ENCODE measurements around the gene PRDM16.

Gene PRDM16

DNA sequence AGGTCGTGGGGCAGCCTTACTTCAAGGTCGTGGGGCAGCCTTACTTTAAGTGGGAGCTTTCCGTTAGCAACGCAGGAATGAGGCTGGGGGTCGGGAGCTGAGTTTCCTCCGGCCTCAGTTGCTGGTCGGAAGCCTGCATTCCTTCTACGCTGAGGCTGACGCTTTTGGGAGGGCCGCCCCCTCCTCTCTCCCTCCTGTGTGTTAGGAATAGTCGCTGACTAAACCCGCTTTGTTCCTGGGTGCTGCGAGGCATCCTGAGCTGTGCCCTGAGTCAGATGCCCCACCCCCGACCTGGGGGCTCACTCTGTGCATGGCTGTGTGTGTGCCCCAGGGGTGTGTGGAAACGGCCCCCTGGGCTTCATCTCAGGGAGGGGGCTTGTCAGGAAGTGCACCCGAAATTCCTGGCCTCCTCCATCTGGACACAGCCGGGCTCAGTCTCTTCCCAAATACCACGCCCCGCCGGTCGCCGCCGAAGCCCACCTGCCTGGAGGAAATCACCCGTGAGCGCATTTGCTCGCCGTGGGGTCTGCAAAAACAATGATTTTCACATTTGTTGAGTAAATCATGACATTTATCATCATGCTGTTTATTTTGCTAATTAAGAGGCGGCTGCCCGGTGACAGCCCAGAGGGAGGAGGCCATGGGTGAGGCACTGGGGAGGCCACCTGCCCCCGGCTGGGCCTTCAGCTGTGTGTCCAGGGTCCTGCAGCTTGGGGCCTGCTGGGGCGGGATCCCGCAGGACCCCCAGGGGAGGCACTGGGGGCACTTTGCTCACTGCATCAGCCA is 121.4 kb downstream of the PRDM16 start:
- DNase-seq, result no peak

DNA sequence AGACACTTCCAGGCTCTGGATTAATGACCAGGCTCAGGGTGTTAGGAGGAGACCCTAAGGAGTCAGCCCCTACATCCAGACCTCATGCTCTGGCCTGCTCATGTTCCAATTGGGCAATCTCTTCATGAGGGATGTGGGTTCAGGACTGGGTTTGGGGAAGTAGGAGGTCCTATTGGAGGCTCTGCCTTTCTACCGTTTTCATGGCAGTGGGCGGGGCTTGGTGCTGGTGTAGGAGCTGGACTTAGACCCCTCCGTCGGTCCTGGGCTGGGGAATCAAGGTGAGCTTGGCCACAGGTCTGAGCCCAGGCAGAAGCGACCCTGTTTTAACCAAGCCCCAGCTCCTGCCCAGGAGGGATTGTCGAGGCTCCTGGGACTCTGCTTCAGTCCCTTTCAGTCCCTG is 123.4 kb downstream of the PRDM16 start:
- no peak for DNase-seq

DNA sequence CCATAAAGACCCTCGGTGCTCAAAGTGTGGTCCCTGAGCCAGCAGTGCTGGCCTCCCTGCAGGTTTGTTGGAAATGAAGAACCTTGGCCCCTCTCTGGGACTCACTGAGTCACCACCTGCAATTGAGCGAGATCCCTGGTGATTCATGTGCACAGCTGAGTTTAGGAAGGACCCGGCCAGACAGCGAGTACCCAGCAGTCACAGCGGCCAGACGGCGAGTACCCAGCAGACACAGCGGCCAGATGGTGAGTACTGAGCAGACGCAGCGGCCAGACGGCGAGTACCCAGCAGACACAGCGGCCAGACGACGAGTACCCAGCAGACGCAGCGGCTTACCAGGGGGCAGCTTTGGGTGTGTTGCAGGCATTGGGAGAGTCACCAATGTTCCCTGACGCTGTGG is 123.8 kb downstream of the PRDM16 start:
- DNase-seq, result no peak

DNA sequence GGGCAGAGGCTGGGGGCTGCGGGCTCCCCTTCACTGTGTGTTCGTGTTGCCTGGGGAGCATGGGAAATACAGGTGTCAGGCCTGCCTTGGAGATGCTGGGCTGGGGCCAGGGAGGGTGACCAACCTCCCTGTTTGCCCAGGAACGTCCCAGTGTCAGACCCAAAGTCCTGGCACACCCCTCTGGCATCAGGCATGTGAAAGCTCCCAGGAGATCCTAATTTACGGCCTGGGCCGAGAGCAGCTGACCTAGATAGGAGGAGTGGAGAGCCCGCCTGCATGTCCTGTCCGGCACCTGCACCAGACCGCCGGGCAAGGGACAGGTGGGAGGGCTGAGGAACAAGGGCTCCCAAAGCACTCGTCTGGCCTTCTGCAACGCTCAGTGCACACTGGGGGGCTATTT is 124.8 kb downstream of the PRDM16 start:
- no peak for DNase-seq

DNA sequence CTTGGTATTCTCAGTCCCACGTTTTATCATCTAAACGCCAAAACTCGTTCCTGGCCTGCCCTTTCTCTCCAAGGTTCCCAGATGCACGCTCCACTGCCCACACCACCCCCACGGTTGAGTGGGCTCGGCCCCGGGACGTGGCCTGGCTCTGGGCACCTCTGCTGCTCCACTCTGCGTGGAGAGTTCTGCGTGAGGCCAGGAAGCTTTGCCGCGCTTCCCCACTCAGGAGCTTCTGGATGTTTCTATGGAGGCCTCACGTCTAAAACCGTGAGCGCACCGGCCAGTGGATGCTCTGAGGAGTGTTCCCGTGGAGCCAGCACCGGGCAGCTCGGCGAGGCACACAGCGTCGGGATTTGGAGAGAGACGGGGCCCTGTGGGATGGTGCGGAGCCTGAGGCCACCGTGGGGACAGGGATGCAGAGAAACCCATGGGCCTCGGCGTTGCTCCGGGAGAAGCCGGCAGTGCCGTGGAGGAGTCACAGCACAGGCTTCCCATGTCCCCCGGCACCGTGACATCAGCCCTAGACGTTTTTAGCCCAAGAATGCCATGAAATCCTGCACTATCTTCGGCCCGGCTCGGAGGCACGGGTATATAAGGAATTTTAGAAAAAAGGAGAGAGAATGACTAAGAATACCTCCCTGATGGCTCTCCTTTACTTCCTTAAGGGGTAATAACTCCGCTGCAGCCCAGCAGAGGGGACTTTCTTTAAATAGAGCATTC is 125.9 kb downstream of the PRDM16 start:
- no peak for DNase-seq

DNA sequence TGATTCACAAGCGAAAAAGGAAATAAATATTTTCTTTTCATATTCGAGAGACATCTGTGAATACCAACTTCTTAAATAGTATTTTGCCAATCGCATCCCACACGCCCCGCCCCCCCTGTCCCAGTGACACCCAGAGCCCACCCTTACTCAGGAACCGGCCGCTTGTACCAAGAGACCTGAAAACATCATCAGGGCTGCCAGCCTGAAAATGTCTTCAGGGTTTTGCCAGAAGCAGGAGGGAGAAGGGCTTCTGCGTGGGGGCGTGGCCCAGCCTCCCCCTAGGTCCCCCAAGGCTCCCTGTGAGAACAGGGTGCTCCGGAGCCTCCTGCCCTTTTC is 126.4 kb downstream of the PRDM16 start:
- no peak for DNase-seq

DNA sequence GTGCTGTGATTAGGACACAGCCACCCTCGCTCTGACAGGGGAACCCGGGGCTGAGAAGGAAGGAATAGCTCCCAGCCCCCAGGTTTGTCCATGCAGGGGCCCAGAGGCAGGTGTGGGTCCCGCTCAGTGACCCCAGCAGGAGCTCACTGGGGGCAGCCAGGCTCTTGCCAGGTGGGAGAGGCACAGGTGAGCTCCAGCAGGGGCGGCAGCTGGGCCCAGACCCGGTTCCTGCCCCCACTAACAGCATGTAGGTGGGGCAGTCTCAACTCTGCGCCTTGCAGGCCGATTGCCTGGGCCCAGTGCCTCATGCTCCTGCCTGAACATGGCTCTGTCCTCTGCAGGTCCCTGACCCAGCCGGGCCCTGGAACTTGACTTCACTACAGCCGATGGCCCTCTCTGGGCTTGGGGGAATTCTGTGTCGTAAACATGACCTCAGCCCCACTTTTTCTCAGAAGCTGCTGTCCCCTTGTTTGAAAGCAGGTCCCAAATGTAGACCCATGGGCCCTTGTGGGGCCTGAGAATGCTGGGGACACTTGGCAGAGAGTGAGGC is 127.0 kb downstream of the PRDM16 start:
- DNase-seq, result no peak

DNA sequence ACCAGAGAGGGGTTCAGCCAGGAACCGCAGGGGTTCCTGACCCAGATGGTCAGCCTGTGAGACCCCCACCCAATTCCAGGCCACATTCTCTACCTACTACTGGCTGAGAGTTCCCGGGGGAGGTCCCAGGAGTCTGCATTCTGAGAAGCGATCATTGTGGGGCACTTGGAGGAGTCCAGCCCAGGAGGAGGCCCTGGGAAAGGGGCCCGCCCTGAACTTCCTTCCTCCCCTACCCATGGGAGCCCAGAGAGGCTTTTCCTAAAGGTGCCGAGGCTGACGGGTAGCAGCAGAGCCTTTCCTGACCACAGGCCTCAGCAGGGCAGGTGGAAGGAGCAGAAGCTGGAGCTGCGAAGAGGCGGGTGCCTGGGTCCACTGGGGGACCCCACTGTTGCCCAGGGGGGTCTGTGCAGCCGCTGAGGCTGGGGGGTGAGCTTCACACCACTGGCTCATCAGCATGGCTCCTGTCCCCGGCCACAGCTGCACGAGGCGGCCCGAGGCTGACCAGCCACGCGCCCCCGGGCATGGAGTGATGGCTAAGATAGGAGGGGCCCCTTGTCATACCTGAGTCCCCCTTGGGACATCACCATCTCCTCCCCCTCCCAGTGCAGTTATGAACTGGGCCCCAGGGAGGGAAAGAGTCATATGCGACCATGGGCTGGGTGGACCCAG is 127.7 kb downstream of the PRDM16 start:
- no peak for DNase-seq

DNA sequence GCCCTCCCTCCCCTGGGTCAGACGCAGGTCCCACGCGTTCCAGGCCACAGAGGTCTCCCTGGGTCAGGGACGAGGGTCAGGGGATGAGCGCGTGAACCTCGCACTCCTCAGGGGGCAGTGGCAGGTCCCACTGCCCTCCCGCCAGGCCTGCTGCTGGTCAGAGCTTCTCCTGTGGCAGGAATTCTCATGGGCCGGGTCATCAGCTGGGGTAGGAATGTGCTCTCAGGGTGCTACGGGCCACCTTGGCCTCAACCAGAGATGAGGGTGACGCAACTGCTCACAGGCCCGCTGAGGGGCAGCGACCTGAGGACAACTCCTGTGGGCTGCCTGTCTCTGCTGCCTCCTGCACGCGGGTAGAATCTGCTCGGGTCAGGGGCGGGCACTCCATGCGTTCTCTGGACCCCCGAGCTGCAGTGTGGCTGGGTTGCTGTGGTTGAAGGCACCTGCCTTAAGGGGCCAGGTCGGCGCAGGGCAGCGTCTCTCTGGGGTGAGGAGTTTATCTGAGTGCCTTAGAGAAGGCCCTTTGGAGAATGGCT is 128.8 kb downstream of the PRDM16 start:
- no peak for DNase-seq

DNA sequence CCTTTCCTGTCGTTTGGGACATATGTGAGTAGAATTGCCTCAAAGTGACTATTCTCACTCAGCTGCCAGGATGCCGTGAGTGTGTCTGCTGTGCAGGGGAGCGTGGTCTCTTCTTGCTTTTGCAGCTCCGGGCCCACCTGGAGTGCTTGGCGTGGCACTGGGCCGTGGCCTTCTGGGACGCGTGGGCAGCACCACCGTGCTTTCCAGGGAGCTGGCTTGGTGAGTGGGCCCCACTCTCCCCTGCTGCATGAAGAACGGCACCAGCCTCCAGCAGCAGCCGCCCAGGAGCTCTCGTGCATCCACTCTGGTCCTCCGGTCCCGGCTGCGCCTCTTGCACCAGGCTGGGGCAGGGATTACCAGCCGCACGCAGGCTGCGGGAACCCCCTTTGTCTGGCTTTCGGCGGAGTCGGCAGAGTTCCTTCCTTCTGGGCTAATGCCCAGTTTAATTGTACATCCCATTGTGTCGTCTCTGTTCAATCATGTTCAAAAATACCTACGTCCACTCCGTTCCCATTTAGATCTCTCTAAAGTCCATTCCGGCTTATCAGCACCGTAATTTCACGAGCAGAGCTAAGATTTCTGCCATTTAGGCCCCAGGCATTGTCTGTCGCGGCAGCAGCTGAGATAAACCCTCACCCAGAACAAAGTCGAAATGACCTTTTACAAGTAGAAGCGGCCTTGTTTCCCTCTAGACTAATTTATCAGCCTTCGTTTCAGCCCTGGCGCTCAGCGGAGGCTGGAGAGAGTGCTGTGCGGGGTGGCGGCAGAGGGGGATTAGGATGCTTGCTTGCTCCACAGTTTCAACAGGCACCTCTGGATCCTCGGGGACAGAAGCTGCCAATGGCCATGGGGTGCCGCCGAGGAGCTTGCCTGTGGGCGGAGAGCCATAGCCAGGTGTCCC is 129.6 kb downstream of the PRDM16 start:
- DNase-seq, result no peak

DNA sequence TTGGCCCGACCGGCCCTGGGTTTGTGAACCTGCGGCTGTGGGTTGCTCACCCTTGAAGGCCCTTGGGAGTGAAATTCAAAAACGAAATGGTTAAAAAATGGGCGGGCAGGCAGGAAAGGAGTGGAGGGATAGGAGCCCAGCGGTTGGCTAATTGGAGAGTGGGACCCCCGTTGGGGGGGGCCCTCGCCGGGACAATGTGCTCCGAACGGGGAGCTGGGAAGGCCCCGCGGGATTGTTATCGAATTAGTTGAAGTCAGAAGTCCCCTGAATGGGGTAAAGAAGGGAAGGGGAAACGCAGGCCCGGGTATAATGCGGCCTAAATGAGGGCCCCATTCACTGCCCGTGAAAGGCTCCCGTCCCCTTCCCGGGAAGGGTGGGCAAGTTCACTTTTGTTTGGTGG is 135.7 kb downstream of the PRDM16 start:
- DNase-seq, result no peak

DNA sequence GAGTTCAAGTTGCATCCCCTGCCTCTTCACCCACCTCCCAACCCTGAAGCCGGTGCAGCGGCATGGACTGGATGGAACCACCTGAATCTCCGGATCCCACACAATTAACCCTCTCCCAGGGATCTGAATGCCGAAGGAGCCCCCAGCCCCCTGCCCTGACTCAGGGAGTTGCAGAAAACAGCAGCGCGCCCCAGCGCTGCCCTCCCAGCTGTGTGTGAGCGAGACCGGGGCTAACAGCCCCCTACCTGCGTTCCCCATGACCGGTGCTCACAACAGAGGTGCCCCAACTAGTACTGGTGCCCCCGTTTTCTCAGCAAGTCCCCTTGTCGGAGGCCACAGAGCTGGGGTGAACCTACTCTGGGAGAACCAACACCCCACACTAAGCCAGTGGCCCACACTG is 136.8 kb downstream of the PRDM16 start:
- no peak for DNase-seq

DNA sequence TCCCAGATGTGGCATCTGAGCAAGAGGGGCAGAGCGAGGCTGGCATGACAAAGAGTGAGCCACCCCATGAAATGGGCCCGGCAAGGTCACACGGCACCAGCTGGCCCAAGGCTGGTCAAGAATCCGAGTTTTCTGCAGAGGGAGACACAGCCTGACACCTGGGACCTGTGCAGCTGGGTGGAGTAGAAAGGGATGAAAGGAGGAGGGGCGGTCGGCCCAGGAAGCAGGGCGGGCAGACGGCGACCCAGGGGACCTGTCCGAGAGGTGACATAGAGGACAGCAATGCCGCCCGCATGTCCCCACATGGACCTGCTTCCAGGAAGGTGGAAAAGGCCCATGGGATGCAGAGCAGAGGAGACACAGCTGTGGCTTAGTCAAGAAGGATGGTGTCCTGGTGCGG is 137.7 kb downstream of the PRDM16 start:
- no peak for DNase-seq

DNA sequence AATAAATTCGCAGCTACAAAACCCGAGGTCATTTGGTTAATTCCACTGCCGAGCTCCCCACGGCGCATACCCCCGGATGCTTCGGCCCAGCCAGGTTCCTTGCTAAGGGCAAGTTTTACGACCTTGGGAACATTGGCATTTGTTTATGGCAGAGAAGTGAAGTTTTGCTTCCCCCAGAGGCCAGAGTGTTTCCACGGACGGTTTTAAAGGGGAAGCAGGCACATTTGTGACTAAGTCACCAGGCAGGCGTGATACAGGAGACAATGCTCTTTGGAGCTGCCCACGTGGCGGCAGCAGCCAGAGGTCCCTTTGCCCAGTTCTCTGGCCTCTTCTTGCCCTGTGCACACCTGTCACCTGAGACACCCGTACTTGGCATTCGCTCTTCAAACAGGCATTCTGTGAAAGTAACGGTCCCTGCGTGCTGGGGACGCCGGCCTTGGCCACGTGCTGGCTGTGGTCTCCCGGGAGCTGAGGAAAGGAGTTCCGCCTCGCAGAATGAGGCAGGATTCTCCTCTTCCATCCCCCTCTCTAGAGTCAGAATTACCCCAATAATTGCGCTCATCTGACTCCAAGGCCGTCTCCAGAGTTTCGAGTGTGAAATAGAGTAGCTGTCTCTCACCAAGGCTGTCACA is 138.3 kb downstream of the PRDM16 start:
- DNase-seq, result no peak

DNA sequence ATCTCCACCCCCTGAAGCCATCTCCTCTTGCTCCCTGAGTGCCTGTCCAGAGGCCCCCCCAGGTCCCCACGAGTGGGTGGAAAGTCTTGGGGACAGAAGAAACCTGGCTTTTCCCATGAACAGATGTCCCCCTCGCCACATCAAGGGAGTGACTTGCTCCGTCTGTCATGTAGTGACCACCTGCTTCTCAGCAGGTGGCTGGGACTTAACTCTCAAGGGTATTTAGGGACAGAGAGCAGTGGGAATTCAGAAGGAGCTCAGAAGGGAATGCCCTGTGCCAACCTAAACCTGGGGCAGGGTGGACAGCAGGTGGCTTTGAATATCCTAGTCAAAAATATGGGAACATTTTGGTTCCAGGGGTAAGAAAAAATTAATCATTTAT is 139.8 kb downstream of the PRDM16 start:
- DNase-seq, result no peak

DNA sequence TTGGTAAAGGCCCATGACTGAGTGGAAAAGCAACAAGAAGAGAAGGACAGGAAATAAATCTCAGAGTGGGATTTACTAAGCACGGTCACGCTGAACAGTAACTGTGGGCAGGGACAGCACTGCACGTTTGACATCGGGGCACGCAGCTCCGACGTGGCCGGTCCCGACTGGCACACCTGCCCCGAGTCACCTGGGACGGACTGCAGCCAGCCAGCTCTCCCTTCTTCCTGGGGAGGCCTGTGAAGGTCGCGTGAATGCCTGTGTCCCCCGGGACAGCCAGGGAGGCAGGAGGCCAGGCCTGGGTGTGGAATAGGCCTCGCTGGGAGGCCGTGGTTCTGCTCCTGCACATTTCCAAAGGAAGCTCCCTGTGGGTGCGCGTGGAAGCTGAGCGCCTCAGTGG is 140.2 kb downstream of the PRDM16 start:
- DNase-seq, result no peak

DNA sequence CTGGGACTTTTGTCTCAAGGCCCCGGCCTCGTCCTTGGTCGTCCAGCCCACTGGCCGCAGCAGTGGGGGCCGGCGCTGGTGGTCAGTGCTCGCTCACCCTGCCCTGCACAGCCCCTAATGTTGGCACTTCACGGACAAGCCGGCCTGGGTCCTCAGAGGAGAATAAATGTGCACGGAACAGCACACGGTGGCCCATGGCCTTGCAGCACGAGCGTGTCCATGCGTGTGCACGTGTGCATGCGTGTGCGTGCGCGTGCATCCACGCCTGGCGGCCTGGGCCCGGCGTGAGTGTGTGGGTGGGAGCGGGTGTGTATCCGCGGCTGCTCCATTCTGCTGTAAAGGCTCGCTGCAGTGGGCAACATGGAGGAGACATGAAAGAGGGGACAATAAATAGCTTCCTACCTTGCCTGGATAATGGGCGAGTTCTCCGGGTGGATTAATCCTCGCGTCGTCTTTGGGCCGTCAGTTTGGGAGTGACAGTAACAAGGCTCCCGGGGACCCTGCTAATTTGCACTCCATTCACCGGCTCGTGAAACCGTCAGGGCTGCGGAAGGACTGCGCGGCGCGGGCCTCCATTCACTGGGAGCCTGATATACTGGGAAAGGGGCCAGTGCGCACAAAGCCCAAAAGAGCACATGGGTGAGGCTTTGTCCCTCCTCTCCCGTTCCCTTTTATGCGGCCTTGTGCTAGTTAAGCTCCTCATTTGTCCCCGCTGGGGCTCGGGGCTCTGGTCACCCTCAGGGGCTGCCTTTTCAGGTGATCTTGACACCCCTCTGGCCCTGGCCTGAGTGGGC is 142.8 kb downstream of the PRDM16 start:
- no peak for DNase-seq

DNA sequence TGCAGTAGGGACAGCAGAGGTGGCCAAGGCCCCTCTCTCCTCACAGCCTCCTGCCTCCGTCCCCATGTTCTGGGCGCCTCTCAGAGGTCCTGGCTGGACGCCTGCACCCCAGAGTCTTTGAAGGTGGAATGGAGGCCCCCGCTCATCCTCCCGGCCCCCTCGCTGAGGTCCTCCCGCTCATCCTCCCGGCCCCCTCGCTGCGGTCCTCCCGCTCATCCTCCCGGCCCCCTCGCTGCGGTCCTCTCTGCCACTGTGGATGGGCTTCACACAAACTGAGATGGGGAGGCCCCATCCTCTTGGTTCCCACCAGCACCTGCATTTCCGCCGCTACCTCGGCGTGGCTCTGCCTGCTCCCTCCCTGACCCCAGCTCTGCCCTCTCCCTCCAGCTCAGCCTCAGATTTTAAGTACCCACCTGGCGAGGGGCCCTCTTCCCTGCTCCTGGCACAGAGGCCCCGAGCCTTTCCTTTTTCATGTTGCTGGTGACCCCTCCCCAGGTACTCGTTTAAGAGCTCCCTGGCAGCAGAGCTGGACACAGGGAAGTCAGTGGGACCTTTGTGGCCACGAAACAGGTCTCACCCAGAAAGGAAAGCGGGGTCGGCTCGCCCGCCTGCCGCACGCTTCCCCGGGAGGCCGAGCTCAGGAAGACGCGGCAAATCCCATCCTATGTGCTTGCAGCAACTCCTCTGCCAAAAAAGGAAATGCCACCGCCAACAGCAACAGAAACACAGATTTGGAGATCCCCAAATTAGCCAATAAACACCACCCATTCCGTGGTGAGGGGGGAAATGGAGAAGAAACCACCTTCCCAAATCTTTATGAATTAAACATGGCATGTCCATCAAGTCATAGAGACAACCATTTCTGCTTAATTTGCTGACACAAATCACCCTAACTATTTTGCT is 143.7 kb downstream of the PRDM16 start:
- DNase-seq, result no peak

DNA sequence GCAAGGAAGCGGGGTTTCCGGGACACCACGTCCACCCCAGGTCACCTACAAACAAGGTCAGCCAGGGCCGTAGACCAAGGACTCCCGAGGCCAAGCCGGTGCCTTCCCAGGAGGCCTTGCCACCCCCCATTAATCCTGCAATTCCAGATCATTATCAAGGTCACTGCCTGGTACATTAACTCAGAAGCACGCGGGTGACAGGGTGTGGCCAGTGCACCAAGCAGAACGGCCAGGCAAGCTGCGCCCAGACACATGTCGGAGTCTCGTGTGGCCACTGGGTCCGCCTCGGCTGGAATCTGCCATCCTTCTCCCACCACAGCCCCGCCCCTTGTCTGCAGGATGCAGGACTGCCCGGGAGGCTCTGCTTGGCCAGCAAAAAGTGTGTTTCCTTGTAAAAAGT is 144.7 kb downstream of the PRDM16 start:
- DNase-seq, result no peak
